K562 (cell line): ENCODE measurements around the gene INPP4B. TPM values are rescaled to one million over a fixed set of nuclear protein-coding genes. Genes with fewer than 3 reads are reported as not detected.

ENCODE experiments used
- ATAC-seq: fragments of 200-7000 bp; cut with Tn5 transposase; 3 replicates; pipeline ENCODE4 v1.9.1; 2020; ENCODE audit warnings: moderate library complexity
- BruUV-seq: library from RNA; stranded (reverse); fragments of 400-500 nt; replicated peaks from 2 replicates; lab custom pipeline; 2021; lab: Mats Ljungman, UMichigan
- CTCF ChIA-PET: fragments of 300-600 bp; formaldehyde crosslinking; extraction: SDS; loops from one replicate; lab custom pipeline; 2021; ENCODE audit warnings: low intra/inter-chr PET ratio; lab: Yijun Ruan, JAX
- POLR2A ChIA-PET: fragments of 300-600, 350-650 bp; sonication (Branson Sonifier 250); formaldehyde crosslinking; extraction: SDS; loops from one replicate; lab custom pipeline; 2021; ENCODE audit warnings: antibody characterized with exemption, inconsistent platforms; lab: Yijun Ruan, JAX
- DNase-seq, 4 experiments: peaks; one replicate each; pipeline versions ENCODE4 v3.0.0 to v3.0.0-alpha.2; 2011 to 2018; ENCODE audit warnings: low spot score in 3 of 4, mixed read lengths in 3 of 4; ENCODE audit errors: extremely low read depth in 1 of 4
- FAIRE-seq: peaks from 2 replicates; lab custom pipeline; 2011; peaks lifted over from hg19 to GRCh38; lab: Jason Lieb, UNC
- H2AFZ ChIP-seq: 2 replicates; pipeline ENCODE4 v1.6.0; 2011; ENCODE audit warnings: low read depth, low read length, control low read depth, inconsistent platforms
- H3K27ac ChIP-seq: fragments of 200-600 bp; 3 replicates; pipeline ENCODE4 v1.8.0; 2011; ENCODE audit warnings: low read depth, mild to moderate bottlenecking, control low read depth, inconsistent platforms, low read length, moderate library complexity, mixed read lengths; ENCODE audit errors: extremely low read depth
- H3K27me3 ChIP-seq, 2 experiments: fragments of 300-600 bp in 1 of 2; 2 replicates in 1 of 2; 3 replicates in 1 of 2; pipeline versions ENCODE4 v1.6.0 to v1.8.0; 2011; ENCODE audit warnings: inconsistent platforms in 2 of 2, low read length in 2 of 2, mild to moderate bottlenecking in 1 of 2, mixed read lengths in 1 of 2, moderate library complexity in 1 of 2; ENCODE audit not compliant: control insufficient read depth in 2 of 2, insufficient read depth in 2 of 2
- H3K36me3 ChIP-seq: fragments of 300-600 bp; 3 replicates; pipeline ENCODE4 v1.8.0; 2011; ENCODE audit warnings: mild to moderate bottlenecking, low read length, inconsistent platforms; ENCODE audit not compliant: control insufficient read depth, insufficient read depth
- H3K4me1 ChIP-seq, 2 experiments: fragments of 200-600 bp in 1 of 2; replicated peaks in 1 of 2; 2 replicates in 1 of 2; 3 replicates in 1 of 2; pipeline versions ENCODE4 v1.5.1 to v1.8.0; 2011; ENCODE audit warnings: inconsistent platforms in 2 of 2, low read length in 2 of 2, mild to moderate bottlenecking in 1 of 2, mixed read lengths in 1 of 2, moderate library complexity in 1 of 2; ENCODE audit not compliant: control insufficient read depth in 2 of 2, insufficient read depth in 2 of 2
- H3K4me2 ChIP-seq: 2 replicates; pipeline ENCODE4 v1.6.1; 2011; ENCODE audit warnings: low read length, control low read depth, inconsistent platforms, mixed read lengths; ENCODE audit not compliant: insufficient read depth
- H3K4me3 ChIP-seq: fragments of 200-600 bp; sonication (generic), shearing (Covaris generic); 2 replicates; pipeline ENCODE4 v1.5.1; 2016; ENCODE audit warnings: control low read depth, inconsistent platforms
- H3K79me2 ChIP-seq: fragments of 200-600 bp; 3 replicates; pipeline ENCODE4 v1.8.0; 2011; ENCODE audit warnings: low read length, inconsistent platforms; ENCODE audit not compliant: control insufficient read depth, insufficient read depth
- H3K9ac ChIP-seq, 2 experiments: 2 replicates each; pipeline versions ENCODE4 v1.6.0 to v1.6.1; 2011; ENCODE audit warnings: low read depth in 2 of 2, low read length in 2 of 2, control low read depth in 1 of 2, inconsistent platforms in 1 of 2, mild to moderate bottlenecking in 1 of 2, mixed read lengths in 1 of 2; ENCODE audit not compliant: insufficient read depth in 1 of 2
- H3K9me1 ChIP-seq: one replicate; pipeline ENCODE4 v1.6.0; 2011; ENCODE audit warnings: inconsistent platforms, mild to moderate bottlenecking, low read length, moderate library complexity; ENCODE audit not compliant: control insufficient read depth, insufficient read depth
- H3K9me3 ChIP-seq: replicated peaks from 2 replicates; pipeline ENCODE4 v1.5.1; 2011; ENCODE audit warnings: low read depth, low read length, inconsistent platforms; ENCODE audit not compliant: control insufficient read depth, insufficient read depth
- H4K20me1 ChIP-seq: replicated peaks from 2 replicates; pipeline ENCODE4 v1.6.1; 2011; ENCODE audit warnings: low read length, inconsistent platforms, mixed read lengths; ENCODE audit not compliant: control insufficient read depth, insufficient read depth
- CBFA2T3 ChIP-seq: fragments of 450-650 bp; IDR thresholded peaks from 2 replicates; pipeline ENCODE4 v1.6.1; 2017
- DACH1 ChIP-seq: fragments of 450-650 bp; IDR thresholded peaks from 2 replicates; pipeline ENCODE4 v1.6.1; 2018; ENCODE audit not compliant: partially characterized antibody
- ETS2 ChIP-seq: IDR thresholded peaks from 2 replicates; pipeline ENCODE4 v1.6.1; 2016; ENCODE audit warnings: borderline replicate concordance, missing genetic modification characterization, mild to moderate bottlenecking, moderate library complexity, missing compliant biosample characterization; ENCODE audit not compliant: poor library complexity, severe bottlenecking
- FOXM1 ChIP-seq, 2 experiments: fragments of 450-650 bp in 1 of 2; sonication (generic) in 1 of 2; formaldehyde crosslinking in 1 of 2; IDR thresholded peaks; 2 replicates each; pipeline versions ENCODE4 v1.6.1 to v1.9.0; 2017 to 2022; ENCODE audit warnings: low read depth in 2 of 2, mild to moderate bottlenecking in 2 of 2, missing genetic modification reagents in 1 of 2, moderate library complexity in 1 of 2
- JUNB ChIP-seq: fragments of 450-650 bp; formaldehyde crosslinking; conservative IDR thresholded peaks from 2 replicates; pipeline ENCODE4 v1.4.0; 2020; ENCODE audit warnings: mild to moderate bottlenecking
- KLF13 ChIP-seq: fragments of 450-650 bp; IDR thresholded peaks from 2 replicates; pipeline ENCODE4 v1.6.1; 2016; ENCODE audit warnings: missing genetic modification characterization, low read depth, mild to moderate bottlenecking, missing compliant biosample characterization, moderate library complexity, borderline replicate concordance
- NR1H2 ChIP-seq: sonication (generic); formaldehyde crosslinking; IDR thresholded peaks from 2 replicates; pipeline ENCODE4 v1.4.0; 2020; ENCODE audit warnings: mild to moderate bottlenecking, missing genetic modification reagents
- NUFIP1 ChIP-seq: fragments of 450-650 bp; IDR thresholded peaks from 2 replicates; pipeline ENCODE4 v1.6.1; 2018; ENCODE audit not compliant: partially characterized antibody
- PCBP1 ChIP-seq: fragments of 200-400 bp; formaldehyde crosslinking; IDR thresholded peaks from 2 replicates; pipeline ENCODE4 v1.6.1; 2018; ENCODE audit warnings: mild to moderate bottlenecking, low read depth, low read length; ENCODE audit not compliant: poor library complexity, severe bottlenecking
- PHF8 ChIP-seq: fragments of 200-600 bp; sonication (generic); IDR thresholded peaks from 2 replicates; pipeline ENCODE4 v1.6.1; 2012; ENCODE audit warnings: mixed run types, mild to moderate bottlenecking, inconsistent platforms, low read length, moderate library complexity, borderline replicate concordance
- SNAPC5 ChIP-seq: fragments of 250-450 bp; sonication (Bioruptor Pico); IDR thresholded peaks from 2 replicates; pipeline ENCODE4 v1.8.0; 2021; ENCODE audit warnings: moderate library complexity, mild to moderate bottlenecking, inconsistent platforms
- TAF9B ChIP-seq: fragments of 450-650 bp; IDR thresholded peaks from 2 replicates; pipeline ENCODE4 v1.6.1; 2018; ENCODE audit warnings: mild to moderate bottlenecking; ENCODE audit not compliant: partially characterized antibody
- U2AF1 ChIP-seq: fragments of 200-400 bp; formaldehyde crosslinking; optimal IDR thresholded peaks from 2 replicates; pipeline ENCODE3; 2017; ENCODE audit warnings: mild to moderate bottlenecking, low read depth, low read length, moderate library complexity
- XRCC4 ChIP-seq: IDR thresholded peaks from one replicate; pipeline ENCODE4 v1.6.1; 2011; ENCODE audit not compliant: insufficient read depth, insufficient read length; ENCODE audit errors: extremely low read depth
- WGBS: fragments of 100-300 bp; shearing (Covaris generic); methylation state at CpG from one replicate; pipeline ENCODE4 v1.1.6; 2016; ENCODE audit warnings: low coverage, mixed read lengths; ENCODE audit not compliant: insufficient coverage; ENCODE audit errors: missing lambda C conversion rate; 5-methylcytosine and 5-hydroxymethylcytosine counted together
- in situ Hi-C: fragments of 300-500 bp; cut with MboI; formaldehyde crosslinking; loops from 4 replicates; pipeline ENCODE4 v1.15.0; 2018; ENCODE audit warnings: inconsistent platforms, mixed read lengths
- intact Hi-C: fragments of 100-400 bp; cut with micrococcal nuclease; formaldehyde crosslinking; loops from 2 replicates; pipeline ENCODE4 v1.14.2; 2022
- polyA plus RNA-seq, 8 experiments: library from polyadenylated mRNA; depleted of rRNA in 4 of 8; stranded (reverse) in 5 of 8; unstranded in 3 of 8; fragments of >200 nt; fragmentation: Nextera tagmentation in 2 of 8; fragmentation: Illumina TruSeq in 1 of 8; extraction: Ambion mirVana in 2 of 8; extraction: Trizol in 1 of 8; gene quantifications; 2 replicates each; pipeline versions ENCODE4 v1.2.1 to v1.2.3, GENCODE V29; 2011 to 2014; ENCODE audit warnings: inconsistent platforms in 1 of 8, missing spikeins in 1 of 8
- total RNA-seq, 7 experiments: library from RNA; depleted of rRNA in 6 of 7; stranded (reverse); fragments of >200 nt in 6 of 7; fragmentation: Illumina TruSeq in 2 of 7; extraction: Trizol in 2 of 7; gene quantifications; 2 replicates each; pipeline versions ENCODE4 v1.2.1 to v1.2.3, GENCODE V29; 2011 to 2021; ENCODE audit warnings: low replicate concordance in 1 of 7
- TF ChIP-seq, protein P1 (sequence below): sonication (generic); formaldehyde crosslinking; IDR thresholded peaks from 2 replicates; pipeline ENCODE4 v1.8.1; 2023; ENCODE audit warnings: mild to moderate bottlenecking, missing genetic modification reagents, moderate library complexity

The INPP4B gene
- total and polyA plus RNA-seq, 9 of the 15 experiments (the other 6 are each of a cell fraction or from before 2014, with no cell fraction given) = 0.04 to 0.11 TPM; not detected in 7

- H3K9ac ChIP-seq = no peak overlapping the region
- no peak for FAIRE-seq
- WGBS = 0% methylated on average over 2 of the region's 2 CpGs
- no peaks in the 10 kb centered on the region for H3K27me3 ChIP-seq
- H3K79me2 ChIP-seq = no peaks in the 10 kb centered on the region
- H4K20me1 ChIP-seq = no peaks in the 10 kb centered on the region
- no peak overlapping the region for H3K4me2 ChIP-seq
- POLR2A ChIA-PET = no interaction called here
- intact Hi-C loops (no loop called here), in situ Hi-C loops (no loop called here)
- no peaks in the 10 kb centered on the region for H3K4me1 ChIP-seq
- H3K27ac ChIP-seq = no peak overlapping the region
- ATAC-seq = no peak
- no peak overlapping the region for H3K4me3 ChIP-seq
- H3K9me3 ChIP-seq = no peaks in the 10 kb centered on the region
- BruUV-seq = no TSS peak
- DNase-seq = no peak
- no peaks in the 10 kb centered on the region for H3K36me3 ChIP-seq
- CTCF ChIA-PET = no interaction called here
- no peak overlapping the region for H2AFZ ChIP-seq
- no peaks in the 10 kb centered on the region for H3K9me1 ChIP-seq
- no peak for TF ChIP-seq NR1H2 (CRISPR knock-in tag)
- no peak for TF ChIP-seq SNAPC5
- no peak for TF ChIP-seq TAF9B
- TF ChIP-seq PHF8 = no peak
- TF ChIP-seq JUNB (CRISPR knock-in tag) = no peak
- TF ChIP-seq FOXM1 (IDR thresholded peaks at IDR 0.05; ENCODE audit: low read depth) = no peak
- TF ChIP-seq FOXM1 (CRISPR knock-in tag; IDR thresholded peaks at IDR 0.05; ENCODE audit: low read depth) = no peak
- no peak for TF ChIP-seq XRCC4
- TF ChIP-seq, protein P1, sequence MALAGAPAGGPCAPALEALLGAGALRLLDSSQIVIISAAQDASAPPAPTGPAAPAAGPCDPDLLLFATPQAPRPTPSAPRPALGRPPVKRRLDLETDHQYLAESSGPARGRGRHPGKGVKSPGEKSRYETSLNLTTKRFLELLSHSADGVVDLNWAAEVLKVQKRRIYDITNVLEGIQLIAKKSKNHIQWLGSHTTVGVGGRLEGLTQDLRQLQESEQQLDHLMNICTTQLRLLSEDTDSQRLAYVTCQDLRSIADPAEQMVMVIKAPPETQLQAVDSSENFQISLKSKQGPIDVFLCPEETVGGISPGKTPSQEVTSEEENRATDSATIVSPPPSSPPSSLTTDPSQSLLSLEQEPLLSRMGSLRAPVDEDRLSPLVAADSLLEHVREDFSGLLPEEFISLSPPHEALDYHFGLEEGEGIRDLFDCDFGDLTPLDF (CRISPR knock-in tag) = no peak
- no peak for TF ChIP-seq DACH1
- no peak for TF ChIP-seq ETS2
- no peak for TF ChIP-seq CBFA2T3
- no peak for TF ChIP-seq PCBP1
- no peak for TF ChIP-seq KLF13 (tag)
- TF ChIP-seq NUFIP1 = no peak
- no peak for TF ChIP-seq U2AF1
These were observed 148.8 kb downstream of the INPP4B start for GRCh38 chr4:142697320-142697719.
